ENCODE measurements around the gene MORC4.

Gene MORC4

GRCh38 chrX:106928227-106928626 is 71.8 kb downstream of the MORC4 start:
- ATAC-seq (ENCODE audit: insufficient read depth, low read depth) (no peak), DNase-seq (no peak)
- Histone ChIP-seq H2AFZ (ENCODE audit: low read depth, low read length) (no peak overlapping the region), H3K4me1 (ENCODE audit: insufficient read depth, low read length) (peaks cover 4% of the 10 kb centered on the region), H3K27ac (ENCODE audit: low read length) (no peak overlapping the region), H3K4me2 (ENCODE audit: insufficient read depth, low read length) (no peak overlapping the region), H3K4me3 (ENCODE audit: low read depth in 1 of 2, low read length in 2 of 2) (no peak overlapping the region), H3K27me3 (ENCODE audit: insufficient read depth, low read length, poor library complexity) (no peaks in the 10 kb centered on the region), H3K9me3 (ENCODE audit: insufficient read depth, low read length, severe bottlenecking) (no peaks in the 10 kb centered on the region), H3K9ac (ENCODE audit: low read depth, low read length) (no peak overlapping the region), H4K20me1 (ENCODE audit: insufficient read depth, low read length) (no peaks in the 10 kb centered on the region), H3K79me2 (ENCODE audit: insufficient read depth, low read length) (no peaks in the 10 kb centered on the region), H3K36me3 (ENCODE audit: insufficient read depth, low read length) (no peaks in the 10 kb centered on the region)
- TF ChIP-seq EZH2 (IDR thresholded peaks at IDR 0.05; ENCODE audit: borderline replicate concordance, low read depth, low read length, severe bottlenecking) = no peak
- TF ChIP-seq, protein P1, sequence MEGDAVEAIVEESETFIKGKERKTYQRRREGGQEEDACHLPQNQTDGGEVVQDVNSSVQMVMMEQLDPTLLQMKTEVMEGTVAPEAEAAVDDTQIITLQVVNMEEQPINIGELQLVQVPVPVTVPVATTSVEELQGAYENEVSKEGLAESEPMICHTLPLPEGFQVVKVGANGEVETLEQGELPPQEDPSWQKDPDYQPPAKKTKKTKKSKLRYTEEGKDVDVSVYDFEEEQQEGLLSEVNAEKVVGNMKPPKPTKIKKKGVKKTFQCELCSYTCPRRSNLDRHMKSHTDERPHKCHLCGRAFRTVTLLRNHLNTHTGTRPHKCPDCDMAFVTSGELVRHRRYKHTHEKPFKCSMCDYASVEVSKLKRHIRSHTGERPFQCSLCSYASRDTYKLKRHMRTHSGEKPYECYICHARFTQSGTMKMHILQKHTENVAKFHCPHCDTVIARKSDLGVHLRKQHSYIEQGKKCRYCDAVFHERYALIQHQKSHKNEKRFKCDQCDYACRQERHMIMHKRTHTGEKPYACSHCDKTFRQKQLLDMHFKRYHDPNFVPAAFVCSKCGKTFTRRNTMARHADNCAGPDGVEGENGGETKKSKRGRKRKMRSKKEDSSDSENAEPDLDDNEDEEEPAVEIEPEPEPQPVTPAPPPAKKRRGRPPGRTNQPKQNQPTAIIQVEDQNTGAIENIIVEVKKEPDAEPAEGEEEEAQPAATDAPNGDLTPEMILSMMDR (IDR thresholded peaks at IDR 0.05; ENCODE audit: borderline replicate concordance, extremely low read depth, low read length, poor library complexity, severe bottlenecking) = no peak

GRCh38 chrX:106927700-106928099 is 72.3 kb downstream of the MORC4 start:
- TF ChIP-seq, protein P1 (IDR thresholded peaks at IDR 0.05; ENCODE audit: borderline replicate concordance, extremely low read depth, low read length, poor library complexity, severe bottlenecking) = no peak
- TF ChIP-seq EZH2 (IDR thresholded peaks at IDR 0.05; ENCODE audit: borderline replicate concordance, low read depth, low read length, severe bottlenecking) = no peak
- Histone ChIP-seq H3K79me2 (ENCODE audit: insufficient read depth, low read length) (no peaks in the 10 kb centered on the region), H3K27me3 (ENCODE audit: insufficient read depth, low read length, poor library complexity) (no peaks in the 10 kb centered on the region), H3K36me3 (ENCODE audit: insufficient read depth, low read length) (no peaks in the 10 kb centered on the region), H3K9ac (ENCODE audit: low read depth, low read length) (no peak overlapping the region), H3K4me1 (ENCODE audit: insufficient read depth, low read length) (no peaks in the 10 kb centered on the region), H4K20me1 (ENCODE audit: insufficient read depth, low read length) (no peaks in the 10 kb centered on the region), H3K27ac (ENCODE audit: low read length) (no peak overlapping the region), H2AFZ (ENCODE audit: low read depth, low read length) (no peak overlapping the region), H3K9me3 (ENCODE audit: insufficient read depth, low read length, severe bottlenecking) (no peaks in the 10 kb centered on the region), H3K4me2 (ENCODE audit: insufficient read depth, low read length) (no peak overlapping the region), H3K4me3 (ENCODE audit: low read depth in 1 of 2, low read length in 2 of 2) (no peak overlapping the region)
- DNase-seq (no peak), ATAC-seq (ENCODE audit: insufficient read depth, low read depth) (no peak)

- Histone ChIP-seq H2AFZ (ENCODE audit: low read depth, low read length) (no peak overlapping the region), H3K27ac (ENCODE audit: low read length) (no peak overlapping the region), H3K36me3 (ENCODE audit: insufficient read depth, low read length) (no peaks in the 10 kb centered on the region), H3K4me1 (ENCODE audit: insufficient read depth, low read length) (no peaks in the 10 kb centered on the region), H3K27me3 (ENCODE audit: insufficient read depth, low read length, poor library complexity) (no peaks in the 10 kb centered on the region), H3K9ac (ENCODE audit: low read depth, low read length) (no peak overlapping the region), H3K4me3 (ENCODE audit: low read depth in 1 of 2, low read length in 2 of 2) (no peak overlapping the region), H3K9me3 (ENCODE audit: insufficient read depth, low read length, severe bottlenecking) (no peaks in the 10 kb centered on the region), H3K4me2 (ENCODE audit: insufficient read depth, low read length) (no peak overlapping the region), H3K79me2 (ENCODE audit: insufficient read depth, low read length) (no peaks in the 10 kb centered on the region), H4K20me1 (ENCODE audit: insufficient read depth, low read length) (no peaks in the 10 kb centered on the region)
- TF ChIP-seq, protein P1 (IDR thresholded peaks at IDR 0.05; ENCODE audit: borderline replicate concordance, extremely low read depth, low read length, poor library complexity, severe bottlenecking) = no peak
- no peak for TF ChIP-seq EZH2 (IDR thresholded peaks at IDR 0.05; ENCODE audit: borderline replicate concordance, low read depth, low read length, severe bottlenecking)
- DNase-seq = no peak
- ATAC-seq (ENCODE audit: insufficient read depth, low read depth) = no peak
These were observed 73.0 kb downstream of the MORC4 start for GRCh38 chrX:106927023-106927422.

GRCh38 chrX:106921637-106922036 is 78.4 kb downstream of the MORC4 start:
- Histone ChIP-seq H3K4me3 (ENCODE audit: low read depth in 1 of 2, low read length in 2 of 2) (no peak overlapping the region), H3K9me3 (ENCODE audit: insufficient read depth, low read length, severe bottlenecking) (no peaks in the 10 kb centered on the region), H3K79me2 (ENCODE audit: insufficient read depth, low read length) (no peaks in the 10 kb centered on the region), H3K4me2 (ENCODE audit: insufficient read depth, low read length) (no peak overlapping the region), H3K27me3 (ENCODE audit: insufficient read depth, low read length, poor library complexity) (no peaks in the 10 kb centered on the region), H3K4me1 (ENCODE audit: insufficient read depth, low read length) (peaks cover 21% of the 10 kb centered on the region), H3K27ac (ENCODE audit: low read length) (no peak overlapping the region), H3K9ac (ENCODE audit: low read depth, low read length) (no peak overlapping the region), H2AFZ (ENCODE audit: low read depth, low read length) (no peak overlapping the region), H3K36me3 (ENCODE audit: insufficient read depth, low read length) (no peaks in the 10 kb centered on the region), H4K20me1 (ENCODE audit: insufficient read depth, low read length) (no peaks in the 10 kb centered on the region)
- TF ChIP-seq, protein P1 (IDR thresholded peaks at IDR 0.05; ENCODE audit: borderline replicate concordance, extremely low read depth, low read length, poor library complexity, severe bottlenecking) = no peak
- no peak for TF ChIP-seq EZH2 (IDR thresholded peaks at IDR 0.05; ENCODE audit: borderline replicate concordance, low read depth, low read length, severe bottlenecking)
- DNase-seq (no peak), ATAC-seq (ENCODE audit: insufficient read depth, low read depth) (no peak)

All from DND-41 (cell line).